Measurements from ENCODE around the gene TMEM203.
A peak's percentile ranks its signal among the peaks of the same experiment; 100 is the strongest.

Gene TMEM203

GRCh38 chr9:137218212-137218753 is 12.8 kb upstream of the TMEM203 start:
- no peak for DNase-seq (ENCODE audit: low spot score)

- no peak for DNase-seq (ENCODE audit: low spot score)
Observed at GRCh38 chr9:137217276-137218211, 12.1 kb upstream of the TMEM203 start.

GRCh38 chr9:137216188-137216965 is 10.9 kb upstream of the TMEM203 start:
- no peak for DNase-seq (ENCODE audit: low spot score)

- DNase-seq (ENCODE audit: low spot score) = no peak
Observed at GRCh38 chr9:137215196-137215986, 9.9 kb upstream of the TMEM203 start.

GRCh38 chr9:137214620-137215019 is 9.2 kb upstream of the TMEM203 start:
- DNase-seq (ENCODE audit: low spot score) = no peak

GRCh38 chr9:137213160-137214060 is 8.0 kb upstream of the TMEM203 start:
- DNase-seq (ENCODE audit: low spot score) = no peak

- DNase-seq (ENCODE audit: low spot score) = no peak
Observed at GRCh38 chr9:137212520-137212919, 7.1 kb upstream of the TMEM203 start.

GRCh38 chr9:137211532-137211931 is 6.1 kb upstream of the TMEM203 start:
- DNase-seq (ENCODE audit: low spot score) = no peak

- no peak for DNase-seq (ENCODE audit: low spot score)
Observed at GRCh38 chr9:137206602-137207001, 1.2 kb upstream of the TMEM203 start.

GRCh38 chr9:137204731-137205125 is 720 bp downstream of the TMEM203 start:
- no peak for DNase-seq (ENCODE audit: low spot score)

- no peak for DNase-seq (ENCODE audit: low spot score)
Observed at GRCh38 chr9:137202966-137203365, 2.5 kb downstream of the TMEM203 start.

- DNase-seq (ENCODE audit: low spot score) = peak; percentile 41
Observed at GRCh38 chr9:137201205-137201868, 4.1 kb downstream of the TMEM203 start.

- DNase-seq (ENCODE audit: low spot score) = peak; percentile 99
Observed at GRCh38 chr9:137200311-137201204, 4.9 kb downstream of the TMEM203 start, which contains the start of gene TPRN. TSS of gene TPRN (minus strand) at chr9:137200741. CDS start at chr9:137200711, 30 bp downstream.

GRCh38 chr9:137199411-137200121 is 5.9 kb downstream of the TMEM203 start:
- no peak for DNase-seq (ENCODE audit: low spot score)

- no peak for DNase-seq (ENCODE audit: low spot score)
Observed at GRCh38 chr9:137198902-137199283, 6.6 kb downstream of the TMEM203 start.

- no peak for DNase-seq (ENCODE audit: low spot score)
Observed at GRCh38 chr9:137198051-137198901, 7.2 kb downstream of the TMEM203 start.

- DNase-seq (ENCODE audit: low spot score) = no peak
Observed at GRCh38 chr9:137195525-137196220, 9.8 kb downstream of the TMEM203 start.

Data from NAMALWA (cell line).